Upper lobe of left lung (tissue), 4 donors: ENCODE data around the gene HEG1.

Experiments used
- CTCF ChIP-seq, 6 experiments: fragments of 450-650 bp in 4 of 6; fragments of 200-600 bp in 2 of 6; sonication (generic) in 2 of 6; IDR thresholded peaks; one replicate each; pipeline ENCODE4 v1.5.1; 2016 to 2019; ENCODE audit warnings: antibody characterized with exemption in 6 of 6
- EP300 ChIP-seq, 4 donors: sonication (generic); formaldehyde crosslinking; IDR thresholded peaks; one replicate each; pipeline ENCODE4 v1.5.1; 2017; ENCODE audit warnings: antibody characterized with exemption in 4 of 4, control low read depth in 2 of 4
- POLR2A ChIP-seq, 4 donors: fragments of 450-650 bp; IDR thresholded peaks; one replicate each; pipeline ENCODE4 v1.5.1; 2016 to 2017; ENCODE audit warnings: antibody characterized with exemption in 4 of 4, mild to moderate bottlenecking in 2 of 4
- POLR2AphosphoS5 ChIP-seq, 2 donors: sonication (generic); formaldehyde crosslinking; IDR thresholded peaks; one replicate each; pipeline ENCODE4 v1.5.1; 2017; ENCODE audit warnings: antibody characterized with exemption in 2 of 2

- TF ChIP-seq POLR2AphosphoS5 (IDR thresholded peaks at IDR 0.05): no peak
- TF ChIP-seq CTCF (IDR thresholded peaks at IDR 0.05): no peak
- no peak for TF ChIP-seq EP300 (IDR thresholded peaks at IDR 0.05)
- TF ChIP-seq POLR2A (IDR thresholded peaks at IDR 0.05): no peak
These were observed 53.1 kb downstream of the HEG1 start for GRCh38 chr3:125002414-125003368.
